T-helper 1 cell treated with Interleukin-12 subunit alpha and Interleukin-12 subunit beta and Interleukin-4 antibody, amounts not matched to agents 30 ng/mL and 1 ng/mL, for 36 hours (primary cell): ENCODE results near the gene AKR1B15. TPM values are rescaled to one million over a fixed set of nuclear protein-coding genes. Genes with fewer than 3 reads are reported as not detected.
"Not testable (repeated sequence)": the region's sequence is repeated elsewhere in the genome, so short reads cannot be mapped to it uniquely, and the experiment has no call there.

Experiments
- intact Hi-C: fragments of 100-400 bp; cut with micrococcal nuclease; formaldehyde crosslinking; loops from one replicate; pipeline ENCODE4 v1.15.1; 2024
- total RNA-seq: library from RNA; stranded (reverse); gene quantifications from 2 replicates; pipeline ENCODE4 v1.2.3, GENCODE V29; 2022

Gene AKR1B15
- total RNA-seq, 1 donor from 2014 or later, result not detected

DNA sequence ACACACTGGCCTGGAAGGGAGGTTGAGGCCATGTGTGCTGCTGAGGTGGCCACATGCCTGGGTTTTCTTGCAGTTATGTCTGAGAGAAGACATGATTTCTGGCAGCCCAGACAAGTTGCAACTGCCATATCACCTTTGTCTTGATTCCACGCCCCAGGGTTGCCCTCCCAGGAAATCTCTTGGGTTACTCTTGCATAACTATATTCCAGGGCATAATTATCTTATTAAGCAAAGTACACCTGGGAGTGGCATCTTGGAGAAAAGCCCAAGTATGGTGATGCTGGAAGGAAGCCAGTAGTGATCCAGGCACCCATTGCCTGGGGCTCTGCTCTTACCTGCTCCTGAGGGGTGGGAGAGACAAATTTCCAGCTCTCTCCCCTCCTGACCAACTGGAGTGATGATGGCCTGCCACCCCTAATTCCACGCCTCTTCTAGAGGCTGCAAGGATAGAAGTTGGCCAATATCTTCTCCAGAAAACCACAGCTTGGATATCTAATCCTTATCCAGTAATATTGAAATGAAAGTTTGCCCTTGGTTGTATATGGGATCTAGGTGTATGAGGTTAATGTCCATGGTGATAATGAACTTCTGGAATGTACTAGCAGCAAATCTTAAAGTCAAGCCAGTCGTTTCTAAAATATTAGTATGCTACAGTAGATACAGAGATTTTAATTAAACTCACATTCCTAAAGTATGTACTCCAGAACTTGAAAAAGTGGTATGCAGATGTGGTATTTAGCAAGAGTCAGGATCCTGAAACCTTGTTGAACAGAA lies 16.5 kb upstream of the AKR1B15 start:
- intact Hi-C loops, result no loop called here

DNA sequence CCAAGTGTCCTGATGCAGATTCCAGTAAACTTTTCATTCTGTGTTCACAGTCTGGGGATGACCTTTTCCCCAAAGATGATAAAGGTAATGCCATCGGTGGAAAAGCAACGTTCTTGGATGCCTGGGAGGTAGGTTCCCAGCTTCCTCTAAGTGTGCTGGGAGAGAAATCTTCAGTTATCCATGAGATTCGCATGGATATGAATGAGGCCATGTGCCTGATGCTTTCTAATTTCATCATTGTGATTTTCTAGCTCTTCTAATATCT lies 16.0 kb upstream of the AKR1B15 start:
- intact Hi-C loops, result no loop called here

DNA sequence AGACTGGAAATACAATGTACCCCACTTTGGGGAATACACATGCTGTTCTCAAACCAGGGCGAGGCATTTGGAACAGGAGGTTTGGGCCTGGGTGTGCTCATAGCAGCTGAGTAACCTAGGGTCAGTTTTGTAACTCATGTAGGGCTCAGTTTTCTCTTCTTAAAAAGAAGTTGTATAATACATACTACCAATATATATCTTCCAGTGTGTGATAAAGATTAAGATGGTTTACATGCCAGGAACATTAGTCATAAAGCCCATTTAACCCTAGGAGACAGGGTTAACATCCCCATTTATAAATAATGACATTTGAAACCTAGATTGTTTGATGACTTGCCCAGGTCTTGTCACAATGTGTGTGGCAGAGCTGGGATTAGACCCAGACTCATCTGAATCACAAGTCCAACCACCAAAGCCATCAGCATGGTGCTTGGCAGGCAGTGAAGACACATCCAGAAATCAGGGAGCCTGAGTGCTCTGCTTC lies 15.6 kb upstream of the AKR1B15 start:
- intact Hi-C loops, result no loop called here

DNA sequence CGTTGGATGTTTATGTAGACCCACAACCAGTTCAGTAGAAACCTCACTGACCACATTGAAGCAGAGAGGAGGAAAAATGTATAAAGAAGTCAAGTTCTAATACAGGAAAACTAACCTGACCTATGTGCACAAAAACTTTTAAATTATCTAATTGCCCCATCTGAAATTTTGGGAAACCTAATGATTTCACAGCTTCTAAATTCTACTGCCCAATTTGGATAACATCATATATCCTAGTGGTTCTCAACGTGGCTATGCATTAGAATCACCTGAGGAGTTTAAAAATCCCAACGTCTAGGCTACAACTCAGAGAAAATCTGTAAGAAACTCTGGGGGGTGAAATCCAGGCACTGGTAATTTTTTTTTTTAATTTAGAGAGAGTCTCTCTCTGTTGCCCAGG lies 14.3 kb upstream of the AKR1B15 start:
- intact Hi-C loops, result no loop called here

DNA sequence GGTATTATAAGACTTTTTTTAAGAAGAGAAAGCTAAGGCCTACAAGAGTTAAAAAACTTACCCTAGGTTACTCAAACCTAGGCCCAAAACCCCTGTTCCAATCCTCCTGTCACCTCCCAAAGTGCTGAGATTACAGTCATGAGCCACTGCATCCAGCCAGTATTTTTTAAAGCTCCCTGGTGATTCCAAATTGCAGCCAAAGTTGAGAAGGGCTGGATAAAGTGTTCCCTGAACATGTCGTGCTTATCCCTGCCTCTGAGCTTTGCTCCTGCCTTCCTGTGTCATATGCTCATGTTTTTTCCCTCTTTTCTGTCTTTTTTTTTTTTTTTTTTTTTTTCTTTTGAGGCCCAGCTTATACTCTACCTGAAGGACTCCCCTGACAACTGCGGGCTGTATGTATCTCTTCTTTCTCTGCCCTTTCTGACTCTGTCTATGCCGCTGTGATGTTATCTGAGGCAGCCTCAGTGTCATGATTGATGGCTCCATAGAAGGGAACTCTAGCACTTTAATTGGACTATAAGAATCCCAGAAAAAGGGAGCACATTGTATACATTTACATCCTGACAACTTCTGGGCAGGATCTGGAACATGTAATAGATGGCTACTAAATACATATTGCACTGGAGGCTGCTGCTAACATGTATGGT lies 13.5 kb upstream of the AKR1B15 start:
- intact Hi-C loops, result no loop called here

DNA sequence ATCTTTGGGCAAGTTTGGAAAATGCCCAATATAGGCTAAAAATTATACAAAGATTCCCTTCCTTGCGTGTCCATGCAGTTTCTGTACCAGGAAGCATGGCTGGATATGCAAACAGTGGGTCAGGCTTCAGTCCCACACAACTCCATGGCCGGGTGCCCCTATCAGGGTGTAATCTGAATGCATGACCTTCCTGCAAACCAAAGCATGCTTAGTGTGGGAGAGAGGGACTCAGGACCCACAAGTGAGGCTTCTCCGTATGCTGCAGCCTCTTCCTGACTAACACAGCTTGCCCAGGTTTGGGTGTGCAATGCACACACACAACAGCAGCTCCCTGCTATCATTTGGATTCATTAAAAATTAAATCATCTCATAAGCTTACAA lies 13.0 kb upstream of the AKR1B15 start:
- intact Hi-C loops, result no loop called here

DNA sequence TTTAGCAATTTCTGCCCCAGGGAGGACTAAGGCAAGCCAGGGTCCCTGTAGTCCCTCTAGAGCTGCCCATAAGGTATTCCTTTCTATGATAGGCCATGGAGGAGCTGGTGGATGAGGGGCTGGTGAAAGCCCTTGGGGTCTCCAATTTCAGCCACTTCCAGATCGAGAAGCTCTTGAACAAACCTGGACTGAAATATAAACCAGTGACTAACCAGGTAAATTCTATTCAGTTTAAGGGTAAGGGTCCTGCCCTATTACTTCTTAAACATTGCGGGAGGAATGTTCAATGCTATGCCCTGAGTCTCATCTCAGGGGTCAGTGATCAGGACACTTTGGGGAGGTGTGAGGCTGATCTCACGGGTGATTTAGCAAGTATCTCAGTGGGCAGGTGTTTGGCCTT lies 12.4 kb upstream of the AKR1B15 start:
- intact Hi-C loops, result not testable (repeated sequence)

DNA sequence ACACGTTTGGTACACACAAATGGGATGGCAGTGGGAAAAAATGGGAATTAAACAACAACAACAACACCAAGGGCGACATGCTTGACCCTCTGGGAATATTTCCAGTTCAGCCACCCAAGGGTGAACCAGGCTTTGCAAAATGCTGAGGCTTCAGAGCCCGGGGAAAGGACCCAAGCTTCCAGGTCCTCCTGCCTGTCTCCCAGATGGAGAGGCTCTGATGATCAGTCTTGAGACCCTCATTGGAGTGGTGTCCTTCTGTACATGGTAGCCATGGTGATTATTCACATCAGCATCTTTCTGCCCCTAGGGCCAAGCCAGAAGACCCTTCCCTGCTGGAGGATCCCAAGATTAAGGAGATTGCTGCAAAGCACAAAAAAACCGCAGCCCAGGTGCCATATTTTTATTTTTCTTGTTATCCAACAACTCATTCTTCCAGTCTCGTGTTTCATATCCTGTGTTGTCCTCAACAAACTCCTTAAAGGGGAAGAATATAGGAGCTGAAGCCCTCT lies 11.6 kb upstream of the AKR1B15 start:
- intact Hi-C loops, result not testable (repeated sequence)

DNA sequence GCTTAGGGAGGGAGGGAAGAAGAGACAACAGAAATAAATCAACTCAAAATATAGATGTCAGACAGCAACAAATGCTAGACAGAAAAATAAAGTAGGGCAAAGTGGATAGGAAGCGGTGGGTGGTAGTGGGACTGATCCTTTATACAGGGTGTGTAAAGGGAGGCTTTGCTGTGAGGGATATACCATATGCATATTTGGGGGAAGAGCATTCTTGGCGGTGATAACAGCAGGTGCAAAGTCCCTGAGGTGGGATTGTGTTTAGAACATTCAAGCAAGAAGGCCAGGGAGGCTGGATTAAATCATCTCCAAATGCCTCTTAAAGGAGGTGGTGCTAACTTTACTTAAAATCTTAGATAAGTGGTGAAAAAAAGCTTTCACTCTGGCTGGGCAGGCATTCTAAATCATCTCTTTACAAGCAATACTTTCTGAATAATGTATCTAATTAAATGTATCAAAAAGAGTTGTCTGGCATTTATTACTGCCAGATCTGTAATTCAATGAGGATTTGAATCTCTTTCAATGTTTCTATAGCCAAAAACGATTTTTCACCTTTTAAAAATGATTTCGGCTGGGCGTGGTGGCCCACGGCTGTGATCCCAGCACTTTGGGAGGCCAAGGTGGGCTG lies 9.4 kb upstream of the AKR1B15 start:
- intact Hi-C loops, result no loop called here

DNA sequence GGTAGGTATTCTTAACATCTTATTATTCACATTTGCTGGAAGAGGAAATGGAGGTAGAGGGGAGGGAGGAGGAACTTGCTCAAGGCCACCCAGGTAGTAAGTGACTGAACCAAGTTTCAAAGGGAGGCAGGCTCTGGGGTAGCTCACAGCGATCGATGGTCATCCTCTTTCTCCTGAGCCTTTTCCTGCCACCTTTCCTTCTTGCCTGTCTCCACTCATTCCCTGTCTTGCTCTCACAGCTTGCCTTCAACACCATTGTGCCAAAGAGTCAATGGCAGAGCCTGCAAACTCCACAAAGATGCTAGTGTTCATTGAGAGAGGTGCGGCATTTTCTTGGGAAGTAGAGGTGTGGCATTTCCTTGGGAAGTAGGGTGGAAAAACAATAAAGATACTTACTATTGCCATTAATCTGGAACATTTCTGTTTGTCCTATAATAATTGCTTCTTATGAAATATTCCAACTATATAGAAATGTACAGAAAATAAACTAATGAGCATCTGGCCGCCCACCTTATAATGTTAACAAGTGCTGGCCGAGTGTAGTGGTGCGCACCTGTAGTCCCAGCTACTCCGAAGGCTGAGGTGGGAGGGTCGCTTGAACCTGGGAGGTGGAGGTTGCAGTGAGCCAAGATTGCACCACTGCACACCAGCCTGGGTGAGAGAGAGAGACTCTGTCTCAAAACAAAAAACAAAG lies 7.3 kb upstream of the AKR1B15 start:
- intact Hi-C loops, result not testable (repeated sequence)

DNA sequence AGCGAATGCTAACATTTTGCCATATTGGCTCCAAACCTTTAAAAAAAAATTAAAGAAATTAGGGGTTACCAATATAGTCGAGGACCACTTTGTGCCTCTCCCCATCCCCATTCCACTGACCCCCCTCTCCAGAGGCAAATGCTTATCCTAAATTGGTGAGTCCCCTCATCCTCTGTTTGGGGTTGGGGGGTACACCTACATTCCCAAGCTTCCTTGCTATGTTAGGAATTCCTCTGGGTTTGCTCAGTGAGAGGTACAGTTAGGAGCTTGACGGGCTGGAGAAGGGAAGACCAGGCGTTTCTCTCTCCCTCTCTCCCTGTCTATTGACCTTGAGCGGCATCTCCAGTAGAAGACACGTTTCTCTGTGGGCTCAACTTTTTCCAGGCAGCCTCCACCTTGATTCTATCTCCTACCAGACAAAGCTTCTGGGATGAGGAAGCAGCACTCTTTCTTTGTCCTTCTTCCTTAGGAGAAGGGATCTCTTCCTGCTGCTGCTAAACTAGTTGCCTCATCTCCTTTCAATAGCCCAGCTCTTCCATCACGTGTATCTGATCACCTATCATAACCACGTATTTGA lies 6.6 kb upstream of the AKR1B15 start:
- intact Hi-C loops, result no loop called here

DNA sequence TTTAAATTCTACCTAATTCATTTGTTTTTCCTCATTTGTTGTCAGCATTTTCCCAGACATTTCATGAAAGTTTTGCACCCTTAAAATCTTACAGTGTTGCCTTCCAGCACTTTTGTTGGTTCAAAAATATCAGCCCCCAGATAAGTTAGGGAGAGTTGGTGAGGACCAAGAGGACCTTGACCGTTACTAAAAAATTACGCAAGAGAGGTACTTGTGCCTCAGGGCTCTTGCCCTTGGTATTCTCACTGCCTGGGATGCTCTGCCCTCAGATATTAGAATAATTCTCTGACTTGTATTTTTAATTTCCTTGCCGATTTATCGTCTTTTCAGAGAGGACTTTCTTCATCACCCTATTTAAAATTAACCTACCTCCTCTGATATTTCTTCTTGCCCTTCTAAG lies 3.5 kb upstream of the AKR1B15 start:
- intact Hi-C loops, result no loop called here

DNA sequence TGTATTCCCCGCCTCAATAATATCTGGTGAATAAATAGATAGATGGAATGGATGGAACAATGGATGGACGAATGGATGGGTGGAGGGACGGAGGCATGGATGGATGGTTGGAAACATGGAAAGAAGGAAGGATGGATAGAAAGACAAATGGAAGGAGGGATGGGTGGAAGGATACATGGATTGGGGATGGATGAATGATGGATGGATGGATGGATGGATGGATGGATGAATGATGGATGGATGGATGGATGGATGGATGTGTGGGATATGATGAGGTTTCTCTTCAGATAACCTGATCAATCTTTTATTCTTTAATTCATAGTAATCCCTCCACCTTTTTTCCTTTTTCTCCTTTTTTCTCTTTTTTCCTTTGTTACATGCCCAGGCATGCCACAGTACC lies 3.0 kb upstream of the AKR1B15 start:
- intact Hi-C loops, result no loop called here

DNA sequence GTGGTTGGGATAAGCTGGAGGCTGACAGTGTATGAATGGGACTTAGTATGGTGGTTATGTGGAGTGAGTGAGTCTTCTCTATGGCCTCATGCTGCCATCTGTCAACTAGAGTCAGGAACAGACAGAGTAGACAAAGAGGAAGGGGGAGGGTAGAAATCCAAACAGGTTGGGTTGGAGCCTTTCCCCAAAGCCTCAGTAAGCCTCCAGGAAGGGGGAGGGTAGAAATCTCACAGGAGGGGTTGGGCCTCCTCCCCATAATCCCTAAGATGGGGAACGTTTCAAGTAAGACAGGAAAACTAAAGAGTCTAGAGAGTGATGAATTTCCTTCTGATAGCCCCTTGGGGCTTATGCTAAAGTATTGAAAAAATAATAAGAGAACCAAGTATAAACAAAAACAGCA lies 2.0 kb upstream of the AKR1B15 start:
- intact Hi-C loops, result loop anchor here (1.0 kb wide), 5 partner anchors 33 to 407 kb away; partner anchors contain the start of gene AKR1B1

DNA sequence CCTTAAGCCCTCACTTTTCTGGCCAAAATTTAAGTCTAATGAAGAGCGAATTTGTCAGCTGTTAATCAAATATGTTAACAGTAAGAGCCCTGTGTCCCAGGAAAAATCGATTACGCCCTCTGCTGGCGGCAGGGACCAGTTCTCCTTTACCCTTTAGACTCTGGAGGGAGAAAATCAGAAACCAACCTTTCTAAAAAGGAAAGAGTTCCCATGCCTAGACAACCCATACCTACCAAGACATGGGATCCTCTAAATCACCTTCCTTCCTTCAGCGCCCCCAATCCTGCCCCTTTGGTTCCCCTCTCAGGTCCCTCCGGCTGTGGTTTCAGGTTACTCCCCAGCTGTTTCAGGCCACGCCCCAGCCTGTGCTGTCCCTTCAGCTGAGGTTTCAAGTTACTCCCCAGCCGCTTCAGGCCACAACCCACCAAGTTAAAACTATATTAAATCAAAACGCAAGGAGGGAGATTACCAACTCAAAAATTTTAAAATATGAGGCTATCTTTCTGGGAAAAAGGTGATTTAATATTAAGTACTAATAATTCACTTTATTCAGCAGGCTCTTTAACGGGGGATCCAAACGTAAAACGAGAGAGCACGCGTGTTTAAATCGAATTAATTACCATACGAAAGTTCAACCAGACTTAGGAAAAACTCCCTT lies 1.4 kb upstream of the AKR1B15 start:
- intact Hi-C loops, result loop anchor here (1.0 kb wide), 5 partner anchors 33 to 407 kb away; partner anchors contain the start of gene AKR1B1

DNA sequence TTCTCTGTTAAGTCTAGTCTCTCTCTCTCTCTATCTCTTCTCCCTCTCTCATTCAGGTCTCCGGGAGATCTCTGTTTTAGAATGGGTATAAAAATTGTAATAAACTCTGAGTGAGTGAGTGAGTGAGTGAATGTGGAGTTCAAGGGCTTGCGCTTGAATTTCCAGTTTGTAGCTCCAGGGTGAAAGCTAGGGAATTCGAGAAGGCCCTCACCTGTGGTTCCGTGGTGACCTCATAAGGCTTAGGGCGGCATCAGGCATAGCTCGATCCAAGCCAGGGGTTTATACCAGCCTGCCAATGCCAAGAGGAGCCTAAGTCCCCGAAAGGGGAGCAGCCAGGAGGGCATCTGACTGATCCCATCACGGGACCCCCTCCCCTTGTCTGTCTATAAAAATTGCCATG lies 456 bp downstream of the AKR1B15 start:
- intact Hi-C loops, result no loop called here

DNA sequence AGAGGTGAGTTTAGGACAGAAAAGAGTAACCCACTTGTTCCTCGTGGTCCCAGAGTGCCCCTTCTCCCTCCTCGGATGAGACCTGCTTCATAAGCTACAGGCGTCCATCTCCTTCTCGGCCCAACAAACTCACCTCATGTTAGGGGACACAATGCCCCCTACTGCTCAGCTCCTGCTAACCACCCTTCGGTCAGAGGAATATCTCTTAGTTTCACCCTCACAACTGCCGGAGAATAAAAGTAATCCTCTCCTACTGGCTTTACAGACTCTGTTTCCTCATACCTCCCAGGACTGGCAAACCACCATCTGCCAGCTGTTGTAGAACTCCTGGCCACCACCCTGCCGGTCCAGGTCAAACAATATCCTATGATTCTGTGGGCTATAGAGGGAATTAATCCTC lies 3.2 kb downstream of the AKR1B15 start:
- intact Hi-C loops, result no loop called here

DNA sequence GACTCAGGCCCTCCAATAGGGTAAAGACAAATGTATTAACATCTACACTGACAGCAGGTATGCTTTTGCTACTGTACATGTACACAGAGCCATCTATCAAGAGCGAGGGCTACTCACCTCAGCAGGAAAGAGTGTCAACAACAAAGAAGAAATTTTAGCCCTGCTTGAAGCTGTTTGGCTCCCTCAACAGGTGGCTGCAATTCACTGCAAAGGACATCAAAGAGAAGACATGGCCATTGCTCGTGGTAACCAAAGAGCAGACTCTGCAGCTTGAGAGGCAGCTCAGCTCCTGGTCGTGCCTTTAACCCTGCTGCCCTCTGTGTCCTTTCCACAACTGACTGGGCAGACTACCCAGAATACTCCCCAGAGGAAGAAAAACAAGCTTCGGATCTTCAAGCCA lies 5.1 kb downstream of the AKR1B15 start:
- intact Hi-C loops, result no loop called here

DNA sequence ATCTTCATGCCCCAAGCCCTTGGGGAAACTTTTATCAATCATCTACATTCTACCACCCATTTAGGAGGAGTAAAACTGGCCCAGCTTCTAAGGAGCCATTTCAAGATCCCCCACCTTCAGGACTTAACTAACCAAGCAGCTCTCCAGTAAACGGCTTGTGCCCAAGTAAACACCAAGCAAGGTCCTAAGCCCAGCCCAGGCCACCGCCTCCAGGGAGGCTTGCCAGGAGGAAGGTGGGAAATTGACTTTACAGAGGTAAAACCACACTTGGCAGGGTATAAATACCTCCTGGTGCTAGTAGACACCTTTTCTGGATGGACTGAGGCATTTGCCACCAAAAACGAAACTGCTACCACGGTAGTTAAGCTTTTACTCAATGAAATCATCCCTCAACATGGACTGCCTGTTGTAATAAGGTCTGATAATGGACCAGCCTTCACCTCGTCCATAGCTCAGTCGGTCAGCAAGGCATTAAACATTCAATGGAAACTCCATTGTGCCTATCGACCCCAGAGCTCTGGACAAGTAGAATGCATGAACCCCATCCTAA lies 5.6 kb downstream of the AKR1B15 start:
- intact Hi-C loops, result no loop called here

DNA sequence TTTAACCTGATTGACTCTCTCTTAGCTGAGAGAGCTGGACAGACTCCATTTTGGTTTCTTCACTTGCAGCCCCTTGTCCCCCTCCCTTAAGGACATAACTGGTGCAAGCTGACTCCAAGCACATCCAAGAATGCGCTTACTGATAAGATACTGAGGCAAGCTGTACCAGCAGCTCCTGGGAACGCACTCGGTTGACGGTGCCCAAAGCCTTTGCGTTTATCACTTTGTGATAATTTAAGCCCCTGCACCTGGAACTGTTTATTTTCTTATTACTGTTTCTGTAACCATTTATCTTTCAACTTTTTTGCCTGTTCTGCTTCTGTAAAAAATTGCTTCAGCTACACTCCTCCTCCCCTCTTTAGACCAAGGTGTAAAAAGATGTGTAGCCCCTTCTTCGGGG lies 8.5 kb downstream of the AKR1B15 start:
- intact Hi-C loops, result no loop called here

DNA sequence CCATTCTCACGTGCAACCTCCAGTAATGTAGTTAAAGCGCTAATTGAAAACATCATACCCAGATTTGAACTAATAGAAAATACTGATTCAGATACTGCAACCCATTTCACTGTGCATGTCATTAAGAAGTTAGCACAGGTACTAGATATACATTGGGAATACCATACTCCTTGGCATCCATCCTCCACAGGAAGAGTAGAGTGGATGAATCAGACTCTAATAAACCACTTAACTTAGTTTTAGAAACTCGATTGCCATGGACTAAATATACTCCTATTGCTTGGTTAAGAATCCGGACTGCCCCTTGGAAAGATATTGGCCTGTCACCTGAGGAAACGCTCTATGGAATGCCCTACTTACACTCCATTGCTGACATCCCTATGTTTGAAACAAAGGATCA lies 9.5 kb downstream of the AKR1B15 start:
- intact Hi-C loops, result no loop called here
